Stimulated activated CD8-positive, alpha-beta memory T cell treated with anti-CD3 and anti-CD28 coated beads, Interleukin-4, amount 100 ng/mL, for 1 hour (primary cell): ENCODE results near the gene FUT8.
"Not testable (repeated sequence)": the region's sequence is repeated elsewhere in the genome, so short reads cannot be mapped to it uniquely, and the experiment has no call there.

Experiments used
- DNase-seq, 2 donors: peaks; one replicate each; pipeline ENCODE4 v3.0.0-alpha.2; 2020; ENCODE audit warnings: low read depth in 2 of 2, low spot score in 1 of 2

The FUT8 gene

GRCh38 chr14:65449647-65450046 is 37.1 kb downstream of the FUT8 start:
- no peak for DNase-seq

DNA sequence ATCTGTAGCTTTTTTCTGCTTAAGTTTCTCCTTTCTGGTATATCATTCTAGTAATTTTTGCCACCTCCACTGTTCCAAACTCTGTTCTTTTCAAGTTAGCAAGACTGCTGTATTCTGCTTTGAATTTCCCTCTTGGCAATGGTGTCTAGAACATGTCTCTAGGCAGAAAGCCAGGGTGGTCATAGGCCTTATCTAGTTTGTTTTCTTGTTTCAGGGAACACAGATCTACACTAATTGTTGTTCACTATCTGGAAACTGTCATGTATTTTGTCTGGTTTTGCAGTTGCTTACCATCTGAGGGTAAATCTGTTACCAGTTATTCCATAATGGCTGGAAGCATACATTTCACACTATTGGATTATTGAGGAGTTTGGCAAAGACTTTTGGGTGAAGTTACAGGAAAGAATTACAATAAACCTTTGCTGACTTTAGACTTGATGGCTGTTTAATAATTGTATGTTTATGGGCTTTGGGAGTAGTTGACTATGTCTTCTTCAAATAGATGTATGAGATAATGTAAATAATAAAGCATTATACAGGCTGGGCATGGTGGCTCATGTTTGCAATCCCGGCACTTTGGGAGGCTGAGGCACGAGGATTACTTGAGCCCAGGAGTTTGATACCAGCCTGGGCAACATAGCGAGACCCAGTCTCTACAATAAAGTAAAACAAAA is 41.4 kb downstream of the FUT8 start:
- no peak for DNase-seq

- DNase-seq = no peak
Measured at GRCh38 chr14:65456247-65456646, 43.7 kb downstream of the FUT8 start.

DNA sequence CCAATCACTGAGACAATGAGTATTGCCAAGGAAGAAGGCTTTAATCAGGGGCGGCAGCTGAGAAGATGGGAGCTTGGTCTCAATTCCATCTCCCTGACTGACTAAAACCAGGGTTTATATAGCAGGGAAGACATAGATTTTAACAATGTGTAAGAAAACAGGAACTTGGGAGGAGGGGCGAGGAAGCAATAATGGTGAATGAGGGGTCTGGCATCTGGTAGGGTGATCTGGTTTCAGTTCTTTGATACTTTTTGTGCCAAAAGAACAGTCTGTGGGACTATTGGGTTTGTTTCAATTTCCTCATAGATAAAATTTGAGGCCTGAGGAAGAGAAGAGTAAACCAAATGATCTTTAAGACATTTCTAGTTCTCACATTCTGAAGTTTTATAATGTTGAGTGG is 49.2 kb downstream of the FUT8 start:
- no peak for DNase-seq

GRCh38 chr14:65462411-65462810 is 49.9 kb downstream of the FUT8 start:
- DNase-seq = no peak

GRCh38 chr14:65465584-65465983 is 53.1 kb downstream of the FUT8 start:
- no peak for DNase-seq

GRCh38 chr14:65467926-65468325 is 55.4 kb downstream of the FUT8 start:
- DNase-seq = not testable (repeated sequence)

- no peak for DNase-seq
Measured at GRCh38 chr14:65469903-65470302, 57.4 kb downstream of the FUT8 start.

GRCh38 chr14:65470404-65470880 is 57.9 kb downstream of the FUT8 start:
- DNase-seq = no peak

DNA sequence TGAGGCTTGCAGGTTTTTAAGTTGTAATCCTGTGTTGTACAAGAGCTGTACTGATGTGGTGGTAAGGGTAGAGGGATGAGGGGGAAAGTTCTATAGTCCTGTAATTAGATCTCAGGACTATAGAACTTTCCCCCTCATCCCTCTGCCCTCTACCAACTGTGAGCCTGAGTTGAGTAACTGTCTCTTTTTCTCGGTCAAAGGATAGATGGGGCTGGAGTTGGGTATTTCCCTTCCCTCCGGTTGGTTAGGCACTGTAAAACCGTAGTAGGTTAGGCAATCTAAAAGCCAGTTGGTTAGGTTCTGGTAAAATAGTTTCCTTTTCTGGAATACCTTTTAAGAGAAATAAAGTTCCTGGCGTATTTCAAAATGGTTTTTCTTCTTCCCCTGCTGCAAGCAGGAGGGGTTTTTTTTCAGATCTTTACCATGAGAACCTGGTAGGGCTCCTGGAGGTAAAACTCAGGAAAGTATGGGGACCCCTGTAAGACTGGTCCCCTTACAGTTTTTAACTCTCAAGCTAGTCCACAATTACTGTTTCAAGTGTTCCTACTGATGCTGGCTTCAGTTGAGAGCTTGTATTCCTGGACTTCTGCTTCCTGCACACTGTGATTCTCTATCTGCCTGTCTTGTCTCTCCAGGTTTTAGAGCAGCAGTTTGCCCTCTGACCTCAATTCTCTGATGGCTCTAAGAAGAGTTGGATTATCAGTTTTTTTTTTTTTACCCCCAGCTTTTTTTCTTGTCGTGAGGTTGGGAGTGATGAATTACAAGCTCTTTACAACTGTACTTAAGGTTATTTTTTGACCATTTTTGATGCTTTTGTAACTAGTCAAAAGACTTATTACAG is 58.7 kb downstream of the FUT8 start:
- DNase-seq = no peak

GRCh38 chr14:65472189-65472588 is 59.7 kb downstream of the FUT8 start:
- DNase-seq = no peak

DNA sequence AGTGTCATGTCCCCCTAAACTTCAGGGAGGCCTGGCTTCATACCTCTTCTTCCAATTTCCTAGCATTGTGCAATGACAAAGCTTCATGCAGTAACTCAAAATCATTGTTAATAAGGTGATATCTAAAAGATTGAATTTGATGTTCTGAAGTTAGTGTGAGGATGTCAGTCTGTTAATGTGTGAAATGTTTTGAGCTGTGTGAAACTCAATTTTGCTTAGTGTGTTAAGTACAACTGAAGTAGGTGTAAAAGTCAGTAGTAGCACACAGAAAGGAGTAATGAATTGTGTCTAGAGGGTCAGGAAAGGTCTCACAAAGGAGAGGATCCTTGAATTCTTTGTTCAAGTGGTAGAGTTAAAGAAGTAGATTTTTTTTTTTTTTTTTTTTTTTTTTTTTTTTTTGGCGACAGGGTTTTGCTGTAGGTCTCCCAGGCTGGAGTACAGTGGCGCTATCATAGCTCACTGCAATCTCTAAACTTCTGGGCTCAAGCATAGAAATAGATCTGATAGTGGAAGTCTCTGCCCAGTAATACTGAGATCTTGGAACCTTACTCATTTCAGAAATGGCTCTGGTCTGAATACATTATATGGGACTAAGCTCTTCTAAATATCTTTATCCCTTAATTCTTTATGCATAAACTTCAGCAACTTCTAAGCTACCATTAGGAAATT is 63.9 kb downstream of the FUT8 start:
- DNase-seq = no peak

DNA sequence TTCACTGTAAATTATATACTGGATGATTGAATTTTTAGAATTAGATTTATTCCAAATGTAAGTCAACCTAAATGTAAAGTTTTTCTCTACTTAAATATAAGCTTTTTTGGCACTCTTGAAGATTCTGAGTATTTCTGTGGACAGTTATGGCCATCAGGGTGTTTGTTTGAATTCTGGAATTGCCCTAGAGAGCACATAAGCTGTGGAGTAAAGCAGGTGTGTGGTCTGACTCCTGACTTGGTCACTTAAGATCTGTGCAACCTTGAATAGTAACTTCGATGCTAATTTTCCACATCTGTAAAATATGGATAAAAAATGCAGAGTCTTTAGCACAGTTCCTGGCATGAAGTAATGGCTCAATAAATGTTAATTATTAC is 64.4 kb downstream of the FUT8 start:
- no peak for DNase-seq

GRCh38 chr14:65478017-65478416 is 65.5 kb downstream of the FUT8 start:
- DNase-seq = no peak

- no peak for DNase-seq
Measured at GRCh38 chr14:65478596-65478995, 66.1 kb downstream of the FUT8 start.

DNA sequence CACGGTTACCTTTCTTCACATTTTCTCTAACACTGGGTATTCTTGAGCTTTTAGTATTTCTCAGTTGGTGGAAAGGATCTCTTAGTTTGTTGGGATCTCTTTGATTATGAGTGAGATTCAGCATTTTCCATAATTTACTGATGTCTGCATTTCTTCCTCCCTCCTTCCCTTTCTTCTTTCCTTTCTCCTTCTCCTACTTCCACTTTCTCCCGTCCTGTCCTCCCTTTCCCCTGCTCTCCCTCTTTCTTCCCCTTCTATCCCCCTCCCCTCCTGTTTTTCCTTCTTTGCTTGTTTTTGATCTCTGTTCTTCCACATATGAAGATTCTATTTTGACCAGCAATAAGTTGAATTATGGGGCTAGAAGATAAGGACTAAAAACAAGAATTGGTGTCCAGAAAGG is 66.9 kb downstream of the FUT8 start:
- DNase-seq = no peak

GRCh38 chr14:65482757-65483438 is 70.4 kb downstream of the FUT8 start:
- DNase-seq = no peak

DNA sequence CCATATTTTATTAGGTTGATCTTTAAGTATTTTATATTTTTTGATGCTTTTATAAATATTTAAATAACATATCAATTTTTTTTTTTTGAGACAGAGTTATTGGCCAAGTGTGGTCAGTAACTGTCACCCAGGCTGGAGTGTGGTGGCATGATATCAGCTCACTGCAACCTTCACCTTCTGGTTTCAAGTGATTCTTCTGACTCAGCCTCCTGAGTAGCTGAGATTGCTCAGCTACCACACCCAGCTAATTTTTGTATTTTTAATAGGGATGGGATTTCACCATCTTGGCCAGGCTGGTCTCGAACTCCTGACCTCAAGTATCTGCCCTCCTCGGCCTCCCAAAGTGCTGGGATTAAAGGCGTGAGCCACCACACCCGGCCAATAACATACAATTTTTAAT is 71.1 kb downstream of the FUT8 start:
- DNase-seq = no peak

GRCh38 chr14:65485516-65485915 is 73.0 kb downstream of the FUT8 start:
- no peak for DNase-seq

GRCh38 chr14:65486863-65487262 is 74.3 kb downstream of the FUT8 start:
- no peak for DNase-seq

GRCh38 chr14:65487783-65488494 is 75.4 kb downstream of the FUT8 start:
- no peak for DNase-seq
